GM19099 (cell line): ENCODE data around the gene RPA1.

ENCODE experiments used
- POLR2A ChIP-seq: IDR thresholded peaks from 3 replicates; pipeline ENCODE4 v1.6.1; 2011; ENCODE audit warnings: low read depth; ENCODE audit not compliant: insufficient read length; ENCODE audit errors: extremely low read depth

RPA1 gene

GRCh38 chr17:1890758-1891450 lies 61.1 kb downstream of the RPA1 start:
- TF ChIP-seq POLR2A = no peak

GRCh38 chr17:1894753-1895339 lies 65.0 kb downstream of the RPA1 start:
- no peak for TF ChIP-seq POLR2A

DNA sequence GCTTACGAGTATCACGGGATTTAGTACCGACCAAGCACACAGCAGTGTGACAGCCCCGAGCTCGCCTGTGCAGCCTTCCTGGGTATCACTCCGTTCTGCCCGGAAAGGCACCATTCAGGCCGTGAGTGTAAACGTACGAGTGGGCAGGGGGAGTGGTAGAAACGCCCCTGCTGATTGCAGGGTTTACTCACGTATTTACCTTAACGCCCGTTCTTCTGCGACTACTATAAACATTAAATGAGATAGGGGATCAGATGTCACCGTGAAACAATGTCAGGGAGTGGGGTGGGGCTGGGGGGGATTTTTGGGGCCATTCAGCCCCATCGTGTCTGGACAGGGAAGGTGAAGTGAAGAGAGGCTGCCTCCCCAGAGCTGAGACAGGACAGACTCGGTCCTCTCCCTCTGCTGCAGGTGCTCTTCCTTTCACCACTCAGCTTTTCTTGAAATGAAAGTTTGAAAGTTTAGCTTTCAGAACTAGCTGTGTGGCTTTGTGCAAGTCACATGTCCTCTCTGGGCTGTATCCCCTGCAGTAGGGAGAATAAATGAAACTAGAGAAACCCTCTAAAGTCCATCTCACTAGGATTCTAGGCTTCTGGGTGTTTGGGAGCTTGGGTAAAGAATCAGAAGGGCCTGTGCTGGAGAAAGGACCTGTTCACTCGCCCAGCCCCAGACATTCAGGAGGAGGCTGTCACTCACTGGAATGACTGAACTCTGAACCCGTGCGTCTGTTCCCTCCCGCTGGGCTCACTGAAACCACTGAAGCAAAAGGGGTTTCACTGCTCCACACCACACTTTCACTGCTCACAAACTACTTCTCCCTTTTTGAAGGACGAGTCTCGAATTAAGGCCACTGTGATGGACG lies 66.7 kb downstream of the RPA1 start:
- no peak for TF ChIP-seq POLR2A

- TF ChIP-seq POLR2A = no peak
These were observed 67.4 kb downstream of the RPA1 start for GRCh38 chr17:1897105-1897656.

DNA sequence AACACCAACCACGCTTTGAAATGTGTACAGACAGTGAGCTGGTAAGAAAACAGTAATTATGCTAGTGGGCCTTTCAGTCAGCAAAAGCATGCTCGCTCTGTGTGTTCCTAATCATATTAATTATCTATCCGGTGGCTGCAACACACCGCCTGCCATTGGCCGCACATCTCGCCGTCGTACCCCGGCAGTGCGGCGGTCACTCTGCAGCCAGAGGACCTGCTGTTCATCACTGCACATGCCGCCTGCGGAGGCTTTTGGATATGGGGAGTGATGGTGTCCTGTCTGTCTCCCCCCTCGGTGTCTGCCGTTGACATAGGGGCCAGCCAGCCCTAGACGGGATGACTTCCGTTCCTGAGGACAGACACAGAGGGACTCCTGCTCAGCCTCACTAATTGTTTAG lies 68.5 kb downstream of the RPA1 start:
- TF ChIP-seq POLR2A = no peak

- no peak for TF ChIP-seq POLR2A
These were observed 69.1 kb downstream of the RPA1 start for GRCh38 chr17:1898872-1899271.

- TF ChIP-seq POLR2A = no peak
These were observed 69.7 kb downstream of the RPA1 start for GRCh38 chr17:1899403-1900000.

DNA sequence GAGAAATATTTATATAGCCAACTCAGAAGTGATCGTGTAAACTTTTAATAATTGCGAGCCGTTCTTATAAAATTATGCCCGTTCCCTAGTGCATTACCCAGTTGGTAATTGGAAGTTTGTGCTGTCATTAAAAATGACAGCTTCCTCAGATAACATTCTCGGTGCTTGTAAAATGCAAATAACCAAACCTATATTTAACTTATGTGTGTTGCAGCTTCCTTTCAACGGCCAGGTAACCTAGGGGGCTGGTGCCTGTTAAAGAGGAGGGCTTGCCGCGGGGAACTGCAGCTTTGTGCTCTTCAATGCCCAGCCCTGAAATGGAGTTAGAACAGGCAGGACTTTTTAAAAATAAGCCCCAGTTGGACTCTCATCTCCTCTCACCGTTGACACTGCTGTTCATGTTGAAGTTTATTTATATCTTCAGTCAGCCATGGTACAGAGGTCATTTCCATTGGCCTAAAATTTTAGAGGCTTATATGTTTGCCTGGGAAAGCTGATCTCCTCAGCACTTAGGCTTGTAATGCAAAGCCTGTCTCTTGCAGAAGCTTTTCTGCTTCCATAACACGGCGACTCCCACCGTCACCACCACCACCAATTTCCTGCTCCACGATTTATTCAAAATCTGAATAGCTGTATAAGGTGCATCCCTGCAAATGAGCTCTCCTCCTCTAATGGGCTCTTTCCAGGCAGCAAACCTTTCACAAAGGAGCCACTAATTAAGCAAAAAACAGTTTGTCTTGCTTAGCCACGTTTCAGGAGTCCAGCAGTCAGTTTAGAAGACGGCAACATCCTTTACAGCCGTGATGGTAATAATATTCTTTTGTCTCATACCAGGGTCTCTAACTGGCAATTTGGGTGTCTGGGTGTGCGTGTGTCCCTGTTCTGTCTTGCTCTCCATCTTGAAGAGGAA lies 74.7 kb downstream of the RPA1 start:
- TF ChIP-seq POLR2A = no peak

- TF ChIP-seq POLR2A = no peak
These were observed 75.5 kb downstream of the RPA1 start for GRCh38 chr17:1905190-1905913.

- no peak for TF ChIP-seq POLR2A
These were observed 76.9 kb downstream of the RPA1 start for GRCh38 chr17:1906662-1907101.

- TF ChIP-seq POLR2A = no peak
These were observed 77.4 kb downstream of the RPA1 start for GRCh38 chr17:1907216-1907631.

DNA sequence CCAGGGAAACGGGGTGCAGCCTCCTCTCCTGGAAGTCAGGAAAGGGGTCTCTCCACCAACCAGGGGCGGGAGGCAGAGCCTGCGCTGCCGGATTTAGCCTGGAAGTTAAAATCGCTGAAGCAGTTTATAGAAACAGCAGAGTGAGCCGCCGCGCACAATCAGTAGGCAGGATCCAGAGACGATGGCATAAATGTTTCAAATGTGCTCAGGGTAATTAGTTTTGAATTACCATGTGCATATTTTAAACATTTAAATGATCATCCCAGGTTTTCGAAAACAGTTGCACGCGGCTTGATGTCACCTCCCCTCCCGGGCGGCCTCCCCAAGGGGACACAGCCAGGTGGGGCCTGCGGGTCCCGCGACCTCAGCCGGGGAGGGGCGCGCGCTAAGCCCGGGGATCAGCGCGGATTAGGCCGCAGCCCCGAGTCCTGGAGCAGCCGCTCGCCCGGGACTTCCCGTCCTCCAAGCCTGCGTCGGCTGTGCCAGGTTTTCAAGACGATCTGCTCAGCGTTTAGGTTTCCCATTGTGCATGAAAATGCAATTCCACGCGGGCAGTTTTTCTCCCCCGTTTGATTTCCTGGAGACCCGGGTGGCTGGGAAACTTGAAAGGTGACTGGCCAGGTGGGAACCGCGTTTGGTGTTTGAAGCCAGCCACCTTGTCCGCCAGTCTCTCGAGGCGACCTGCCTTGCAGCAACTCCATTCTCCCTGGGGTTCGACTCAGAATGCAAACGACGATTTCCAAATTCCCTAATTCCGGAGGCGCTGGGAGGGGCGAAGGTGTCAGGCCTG lies 78.3 kb downstream of the RPA1 start:
- no peak for TF ChIP-seq POLR2A
